Fibroblast of lung (primary cell): ENCODE data around the gene CGB5.
"Not testable (repeated sequence)": the region's sequence is repeated elsewhere in the genome, so short reads cannot be mapped to it uniquely, and the experiment has no call there.

Experiments used
- EZH2 ChIP-seq: IDR thresholded peaks from 2 replicates; pipeline ENCODE4 v1.5.1; 2012; ENCODE audit warnings: low read length, control low read depth, mild to moderate bottlenecking; ENCODE audit errors: missing control alignments
- TF ChIP-seq, protein P1 (sequence below), 2 donors: IDR thresholded peaks in 1 of 2; conservative IDR thresholded peaks in 1 of 2; 1 replicate in 1 of 2; 2 replicates in 1 of 2; pipeline ENCODE4 v1.5.1; 2011 to 2012; ENCODE audit warnings: low read length in 2 of 2, control low read depth in 1 of 2, inconsistent platforms in 1 of 2, low read depth in 1 of 2, mild to moderate bottlenecking in 1 of 2

DNA sequence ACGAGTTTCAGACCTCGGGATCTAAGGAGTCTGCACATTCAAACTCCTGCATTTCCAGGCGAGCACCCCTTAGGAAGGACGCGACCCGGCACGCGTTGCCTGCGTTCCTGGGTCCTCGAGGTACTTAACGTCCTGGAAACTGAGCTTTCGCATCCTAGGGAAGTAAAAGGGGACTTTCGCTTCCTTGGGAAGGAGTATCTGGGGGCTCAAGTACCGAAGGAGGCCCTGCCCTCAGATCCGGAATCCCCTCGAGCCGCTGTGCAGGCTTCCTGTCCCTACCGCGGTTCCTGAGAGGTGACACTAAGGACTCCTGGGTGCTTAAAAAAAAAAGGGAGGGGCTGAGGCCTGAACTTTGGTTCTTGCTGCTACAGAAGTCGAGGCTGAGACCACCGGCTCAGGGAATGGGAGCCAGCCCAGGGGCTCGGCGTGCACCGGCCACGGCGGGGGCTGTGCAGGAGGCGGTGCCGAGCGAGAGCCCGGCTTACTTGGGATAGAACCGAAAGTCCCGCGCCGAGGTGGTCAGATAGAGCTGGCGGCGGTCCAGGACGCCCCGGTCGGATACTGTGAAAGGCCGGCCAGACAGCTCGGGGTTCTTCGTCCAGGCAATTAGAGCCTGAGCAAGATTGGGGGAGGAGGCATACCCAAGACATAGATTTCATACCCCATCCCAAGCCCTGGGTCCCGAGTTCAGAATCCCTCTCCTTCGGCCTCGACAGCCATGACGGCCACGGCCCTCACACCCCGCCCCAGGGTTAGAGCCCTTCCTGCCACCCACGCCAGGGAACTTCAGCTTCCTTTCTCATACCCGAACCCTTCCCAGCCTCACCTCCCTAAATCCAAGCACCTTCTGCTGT lies 25.0 kb upstream of the CGB5 start:
- TF ChIP-seq, protein P1, sequence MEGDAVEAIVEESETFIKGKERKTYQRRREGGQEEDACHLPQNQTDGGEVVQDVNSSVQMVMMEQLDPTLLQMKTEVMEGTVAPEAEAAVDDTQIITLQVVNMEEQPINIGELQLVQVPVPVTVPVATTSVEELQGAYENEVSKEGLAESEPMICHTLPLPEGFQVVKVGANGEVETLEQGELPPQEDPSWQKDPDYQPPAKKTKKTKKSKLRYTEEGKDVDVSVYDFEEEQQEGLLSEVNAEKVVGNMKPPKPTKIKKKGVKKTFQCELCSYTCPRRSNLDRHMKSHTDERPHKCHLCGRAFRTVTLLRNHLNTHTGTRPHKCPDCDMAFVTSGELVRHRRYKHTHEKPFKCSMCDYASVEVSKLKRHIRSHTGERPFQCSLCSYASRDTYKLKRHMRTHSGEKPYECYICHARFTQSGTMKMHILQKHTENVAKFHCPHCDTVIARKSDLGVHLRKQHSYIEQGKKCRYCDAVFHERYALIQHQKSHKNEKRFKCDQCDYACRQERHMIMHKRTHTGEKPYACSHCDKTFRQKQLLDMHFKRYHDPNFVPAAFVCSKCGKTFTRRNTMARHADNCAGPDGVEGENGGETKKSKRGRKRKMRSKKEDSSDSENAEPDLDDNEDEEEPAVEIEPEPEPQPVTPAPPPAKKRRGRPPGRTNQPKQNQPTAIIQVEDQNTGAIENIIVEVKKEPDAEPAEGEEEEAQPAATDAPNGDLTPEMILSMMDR (conservative IDR thresholded peaks at IDR 0.05 in 1 of 2, IDR thresholded peaks at IDR 0.05 in 1 of 2; ENCODE audit: low read depth in 1 of 2, low read length in 2 of 2) = not testable (repeated sequence)
- TF ChIP-seq EZH2 = not testable (repeated sequence)
